GM12878 (cell line): Measurements from ENCODE around the gene EEFSEC. TPM values are rescaled to one million over a fixed set of nuclear protein-coding genes. Genes with fewer than 3 reads are reported as not detected.

Experiments used
- ATAC-seq: fragments of 200-7000 bp; cut with Tn5 transposase; 3 replicates; pipeline ENCODE4 v1.9.1; 2020; ENCODE audit warnings: mild to moderate bottlenecking, moderate library complexity
- BruUV-seq: library from RNA; stranded (reverse); fragments of 400-500 nt; replicated peaks from 2 replicates; lab custom pipeline; 2021; lab: Mats Ljungman, UMichigan
- CTCF ChIA-PET: fragments of 300-600 bp; sonication (Branson Sonifier 250); formaldehyde crosslinking; extraction: SDS; loops from one replicate; lab custom pipeline; 2021; ENCODE audit warnings: inconsistent platforms; lab: Yijun Ruan, JAX
- POLR2A ChIA-PET: fragments of 350-600 bp; formaldehyde crosslinking; extraction: SDS; loops from one replicate; lab custom pipeline; 2021; ENCODE audit warnings: inconsistent platforms; lab: Charles Lee
- RAD21 ChIA-PET: fragments of 300-600 bp; sonication (Branson Sonifier 250); formaldehyde crosslinking; loops from one replicate; lab custom pipeline; 2023; ENCODE audit warnings: antibody characterized with exemption; ENCODE audit not compliant: unreplicated experiment; lab: Charles Lee
- SMC1A ChIA-PET: fragments of 300-600 bp; sonication (Branson Sonifier 250); formaldehyde crosslinking; loops from one replicate; lab custom pipeline; 2023; ENCODE audit not compliant: unreplicated experiment, uncharacterized antibody; lab: Charles Lee
- DNase-seq: peaks from one replicate; pipeline ENCODE4 v3.0.0-alpha.2; 2011; ENCODE audit warnings: low read depth, low spot score
- FAIRE-seq: peaks from 3 replicates; lab custom pipeline; 2011; peaks lifted over from hg19 to GRCh38; lab: Jason Lieb, UNC
- H2AFZ ChIP-seq: 2 replicates; pipeline ENCODE4 v1.6.0; 2011; ENCODE audit warnings: low read depth, low read length, control low read depth; ENCODE audit not compliant: control insufficient read depth
- H3K27ac ChIP-seq: 2 replicates; pipeline ENCODE4 v1.5.1; 2011; ENCODE audit warnings: control low read depth; ENCODE audit not compliant: control insufficient read depth, insufficient read depth
- H3K27me3 ChIP-seq, 2 experiments: replicated peaks in 1 of 2; 2 replicates each; pipeline versions ENCODE4 v1.6.0 to v1.6.1; 2011; ENCODE audit warnings: low read length in 1 of 2; ENCODE audit not compliant: control insufficient read depth in 2 of 2, insufficient read depth in 2 of 2
- H3K36me3 ChIP-seq, 2 experiments: 2 replicates each; pipeline ENCODE4 v1.5.1; 2011; ENCODE audit warnings: low read length in 1 of 2; ENCODE audit not compliant: control insufficient read depth in 2 of 2, insufficient read depth in 2 of 2
- H3K4me1 ChIP-seq: 2 replicates; pipeline ENCODE4 v1.6.1; 2011; ENCODE audit warnings: mild to moderate bottlenecking, low read length, moderate library complexity, mixed read lengths; ENCODE audit not compliant: control insufficient read depth, insufficient read depth
- H3K4me2 ChIP-seq: 2 replicates; pipeline ENCODE4 v1.6.0; 2011; ENCODE audit warnings: control low read depth; ENCODE audit not compliant: control insufficient read depth, insufficient read depth
- H3K4me3 ChIP-seq: fragments of 200-600 bp; sonication (generic); 2 replicates; pipeline ENCODE4 v1.5.1; 2016
- H3K79me2 ChIP-seq: 2 replicates; pipeline ENCODE4 v1.6.0; 2011; ENCODE audit warnings: low read length; ENCODE audit not compliant: control insufficient read depth, insufficient read depth
- H3K9ac ChIP-seq: 2 replicates; pipeline ENCODE4 v1.8.0; 2011; ENCODE audit warnings: low read length, control low read depth, mixed read lengths; ENCODE audit not compliant: control insufficient read depth, insufficient read depth
- H3K9me3 ChIP-seq: replicated peaks from 3 replicates; pipeline ENCODE4 v1.5.1; 2011; ENCODE audit warnings: mild to moderate bottlenecking, low read length; ENCODE audit not compliant: control insufficient read depth, insufficient read depth
- H4K20me1 ChIP-seq: 2 replicates; pipeline ENCODE4 v1.6.0; 2011; ENCODE audit not compliant: control insufficient read depth, insufficient read depth
- BRCA1 ChIP-seq: IDR thresholded peaks from 2 replicates; pipeline ENCODE4 v1.6.1; 2011; ENCODE audit warnings: low read depth, low read length, improper control_type of control experiment
- CREM ChIP-seq: IDR thresholded peaks from 2 replicates; pipeline ENCODE4 v1.6.1; 2014; ENCODE audit warnings: antibody characterized with exemption, low read depth
- HCFC1 ChIP-seq: fragments of 150-350 bp; IDR thresholded peaks from 2 replicates; pipeline ENCODE4 v1.6.1; 2014; ENCODE audit warnings: low read length
- NFXL1 ChIP-seq: fragments of 450-650 bp; IDR thresholded peaks from 2 replicates; pipeline ENCODE4 v1.6.1; 2017; ENCODE audit warnings: antibody characterized with exemption, mild to moderate bottlenecking, borderline replicate concordance
- WRNIP1 ChIP-seq: IDR thresholded peaks from 2 replicates; pipeline ENCODE4 v1.6.1; 2011; ENCODE audit warnings: low read depth, low read length, improper control_type of control experiment, borderline replicate concordance
- WGBS: methylation state at CpG from one replicate; pipeline ENCODE4 v1.1.6; 2016; ENCODE audit warnings: low lambda C conversion rate; ENCODE audit not compliant: insufficient replicate concordance, insufficient coverage; ENCODE audit errors: missing lambda C conversion rate; 5-methylcytosine and 5-hydroxymethylcytosine counted together
- in situ Hi-C: fragments of 300-500 bp; cut with MboI; formaldehyde crosslinking; loops from 9 replicates; pipeline ENCODE4 v1.14.3; 2018; ENCODE audit warnings: mixed read lengths
- intact Hi-C: fragments of 100-400 bp; cut with micrococcal nuclease; formaldehyde crosslinking; loops from one replicate; pipeline ENCODE4 v1.14.2; 2022; ENCODE audit not compliant: unreplicated experiment
- polyA plus RNA-seq, 11 experiments: library from polyadenylated mRNA; depleted of rRNA in 4 of 11; unstranded in 6 of 11; stranded (reverse) in 5 of 11; fragments of >200 nt; fragmentation: Nextera tagmentation in 4 of 11; fragmentation: Illumina TruSeq in 1 of 11; extraction: Ambion mirVana in 4 of 11; extraction: Trizol in 1 of 11; gene quantifications; 1 replicate in 1 of 11; 2 replicates in 10 of 11; pipeline versions ENCODE4 v1.2.1 to v1.2.3, GENCODE V29; 2011 to 2016; ENCODE audit warnings: inconsistent platforms in 2 of 11, missing spikeins in 2 of 11, low read depth in 1 of 11
- total RNA-seq, 4 experiments: library from RNA; depleted of rRNA in 3 of 4; stranded (reverse); fragments of >200 nt in 3 of 4; fragmentation: Illumina TruSeq in 1 of 4; extraction: Trizol in 1 of 4; gene quantifications; 2 replicates each; pipeline versions ENCODE4 v1.2.1 to v1.2.3, GENCODE V29; 2013 to 2021

EEFSEC gene
- total and polyA plus RNA-seq, 10 of the 15 experiments (the other 5 are each of a cell fraction or from before 2014, with no cell fraction given): 0.29 to 29.1 (median 16.1) TPM

GRCh38 chr3:128455786-128456748 lies 302.8 kb downstream of the EEFSEC start:
- ChIA-PET RAD21 (no interaction called here), CTCF (no interaction called here), POLR2A (no interaction called here), SMC1A (no interaction called here)
- no peaks in the 10 kb centered on the region for H3K4me1 ChIP-seq
- peaks cover 3 to 5% of the 10 kb centered on the region in 2 experiments for H3K27me3 ChIP-seq
- in situ Hi-C loops (no loop called here), intact Hi-C loops (no loop called here)
- ATAC-seq: no peak; the same call in 2 of the 3 replicates
- DNase-seq: no peak
- 14% methylated on average over 15 of the region's 16 CpGs for WGBS
- H3K79me2 ChIP-seq: no peaks in the 10 kb centered on the region
- H3K27ac ChIP-seq: no peak overlapping the region
- no peaks in the 10 kb centered on the region; the same call in 2 of the 3 replicates for H3K9me3 ChIP-seq
- no peak overlapping the region for H3K4me2 ChIP-seq
- no peaks in the 10 kb centered on the region for H4K20me1 ChIP-seq
- no peak for TF ChIP-seq WRNIP1
- TF ChIP-seq CREM: no peak
- no peak for TF ChIP-seq HCFC1
- no peak for TF ChIP-seq BRCA1
- no peak for TF ChIP-seq NFXL1
- no peak for FAIRE-seq
- H2AFZ ChIP-seq: no peak overlapping the region
- no peaks in the 10 kb centered on the region for H3K36me3 ChIP-seq
- no TSS peak for BruUV-seq
- no peak overlapping the region for H3K9ac ChIP-seq
- no peak overlapping the region for H3K4me3 ChIP-seq
